GM13976 (cell line): ENCODE data around the gene TNFSF11.

Source experiments
- DNase-seq: peaks from one replicate; pipeline ENCODE4 v3.0.0; 2012; ENCODE audit warnings: low spot score
- CTCF ChIP-seq: IDR thresholded peaks from 2 replicates; pipeline ENCODE4 v1.5.1; 2012; ENCODE audit warnings: borderline replicate concordance, mild to moderate bottlenecking; ENCODE audit not compliant: insufficient read depth; ENCODE audit errors: extremely low read depth, missing control alignments, control extremely low read depth
- in situ Hi-C: fragments of 300-500 bp; cut with MboI; formaldehyde crosslinking; loops from one replicate; pipeline ENCODE4 v1.12.0; 2022; ENCODE audit warnings: low sequenced_read_pairs, mixed read lengths, inconsistent platforms; ENCODE audit not compliant: unreplicated experiment

The TNFSF11 gene

GRCh38 chr13:42574011-42574410 lies at the start of gene TNFSF11:
Gene TNFSF11 (plus strand): TSS chr13:42574152. CDS start chr13:42574304, 152 bp downstream.
- DNase-seq, result peak; percentile 63
- no peak for TF ChIP-seq CTCF
- in situ Hi-C loops, result no loop called here

GRCh38 chr13:42524487-42525034 lies 49.4 kb upstream of the TNFSF11 start:
- no peak for DNase-seq
- no peak for TF ChIP-seq CTCF
- in situ Hi-C loops, result no loop called here

- DNase-seq, result no peak
- in situ Hi-C loops, result no loop called here
Observed at GRCh38 chr13:42525035-42525504, 48.9 kb upstream of the TNFSF11 start.

GRCh38 chr13:42526276-42526675 lies 47.7 kb upstream of the TNFSF11 start:
- in situ Hi-C loops, result no loop called here
- no peak for TF ChIP-seq CTCF
- no peak for DNase-seq

More at GRCh38 chr13:42525035-42525504, 48.9 kb upstream of the TNFSF11 start:
- TF ChIP-seq CTCF, result no peak

GRCh38 chr13:42526804-42527203 lies 47.1 kb upstream of the TNFSF11 start:
- no peak for TF ChIP-seq CTCF
- in situ Hi-C loops, result no loop called here
- DNase-seq, result no peak

- in situ Hi-C loops, result no loop called here
- peak; percentile 23 for DNase-seq
Observed at GRCh38 chr13:42532561-42533335, 41.2 kb upstream of the TNFSF11 start.

More at GRCh38 chr13:42532561-42533335, 41.2 kb upstream of the TNFSF11 start:
- TF ChIP-seq CTCF, result no peak
